ENCODE measurements around the gene IGF2BP2. TPM values are rescaled to one million over a fixed set of nuclear protein-coding genes. Genes with fewer than 3 reads are reported as not detected.

IGF2BP2 gene
- total and polyA plus RNA-seq, 2 donors (not counting 1 experiment from before 2014, with no cell fraction given): 0.01 TPM; not detected in 1

DNA sequence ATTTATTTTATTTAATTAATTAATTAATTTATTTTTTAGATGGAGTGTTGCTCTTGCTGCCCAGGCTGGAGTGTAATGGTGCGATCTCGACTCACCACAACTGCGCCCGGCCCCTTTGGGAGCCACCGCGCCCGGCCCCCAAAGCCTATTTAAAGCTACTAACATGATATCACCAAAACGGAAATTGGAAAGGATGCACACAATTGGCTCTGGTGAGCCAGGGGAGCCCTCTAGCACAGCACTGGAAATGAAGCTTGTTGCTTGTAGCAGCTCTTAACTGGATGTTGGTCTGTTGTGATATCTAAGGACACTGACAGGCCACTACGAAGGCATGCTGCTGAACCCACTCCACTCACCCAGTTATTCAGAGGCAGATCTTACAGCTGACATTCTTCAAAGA is 104.5 kb downstream of the IGF2BP2 start:
- no peak overlapping the region for H3K4me2 ChIP-seq (replicated peaks; ENCODE audit: low read depth, low read length, poor library complexity, severe bottlenecking)
- ATAC-seq (ENCODE audit: low read depth) (no peak), DNase-seq (no peak)
- H3K36me3 ChIP-seq (replicated peaks in 1 of 2; ENCODE audit: control extremely low read depth in 1 of 2, control insufficient read depth in 1 of 2, extremely low read depth in 1 of 2, insufficient read depth in 2 of 2, low read length in 1 of 2): no peaks in the 10 kb centered on the region
- H3K9me3 Mint-ChIP-seq (ENCODE audit: insufficient read depth): no peaks in the 10 kb centered on the region
- no peak overlapping the region for H3K4me3 ChIP-seq (ENCODE audit: control extremely low read depth in 1 of 5, extremely low read depth in 1 of 5, insufficient read depth in 1 of 5, low read depth in 2 of 5, low read length in 4 of 5)
- no peak overlapping the region for H3K4me3 Mint-ChIP-seq
- 94% methylated on average over 8 of the region's 9 CpGs for WGBS (ENCODE audit: insufficient coverage)
- H3K27ac ChIP-seq (ENCODE audit: low read length in 2 of 2): no peak overlapping the region
- no peaks in the 10 kb centered on the region for H3K79me2 ChIP-seq (ENCODE audit: control insufficient read depth, insufficient read depth, low read length)
- no peaks in the 10 kb centered on the region for H3K9me3 ChIP-seq (ENCODE audit: control extremely low read depth in 1 of 3, control insufficient read depth in 2 of 3, insufficient read depth in 1 of 3, low read length in 2 of 3)
- TF ChIP-seq, protein P1, sequence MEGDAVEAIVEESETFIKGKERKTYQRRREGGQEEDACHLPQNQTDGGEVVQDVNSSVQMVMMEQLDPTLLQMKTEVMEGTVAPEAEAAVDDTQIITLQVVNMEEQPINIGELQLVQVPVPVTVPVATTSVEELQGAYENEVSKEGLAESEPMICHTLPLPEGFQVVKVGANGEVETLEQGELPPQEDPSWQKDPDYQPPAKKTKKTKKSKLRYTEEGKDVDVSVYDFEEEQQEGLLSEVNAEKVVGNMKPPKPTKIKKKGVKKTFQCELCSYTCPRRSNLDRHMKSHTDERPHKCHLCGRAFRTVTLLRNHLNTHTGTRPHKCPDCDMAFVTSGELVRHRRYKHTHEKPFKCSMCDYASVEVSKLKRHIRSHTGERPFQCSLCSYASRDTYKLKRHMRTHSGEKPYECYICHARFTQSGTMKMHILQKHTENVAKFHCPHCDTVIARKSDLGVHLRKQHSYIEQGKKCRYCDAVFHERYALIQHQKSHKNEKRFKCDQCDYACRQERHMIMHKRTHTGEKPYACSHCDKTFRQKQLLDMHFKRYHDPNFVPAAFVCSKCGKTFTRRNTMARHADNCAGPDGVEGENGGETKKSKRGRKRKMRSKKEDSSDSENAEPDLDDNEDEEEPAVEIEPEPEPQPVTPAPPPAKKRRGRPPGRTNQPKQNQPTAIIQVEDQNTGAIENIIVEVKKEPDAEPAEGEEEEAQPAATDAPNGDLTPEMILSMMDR (IDR thresholded peaks at IDR 0.05): no peak
- no peak for TF ChIP-seq EZH2 (IDR thresholded peaks at IDR 0.05; ENCODE audit: borderline replicate concordance, insufficient read depth, low read depth, low read length, poor library complexity, severe bottlenecking)
- intact Hi-C loops (cut with micrococcal nuclease): no loop called here
- H4K20me1 ChIP-seq (ENCODE audit: control insufficient read depth, insufficient read depth, low read length, poor library complexity, severe bottlenecking): no peaks in the 10 kb centered on the region
- no peaks in the 10 kb centered on the region for H3K4me1 ChIP-seq (ENCODE audit: control insufficient read depth in 2 of 2, insufficient read depth in 2 of 2, low read length in 2 of 2)
- H2AFZ ChIP-seq (ENCODE audit: insufficient read depth, low read depth, low read length, poor library complexity, severe bottlenecking): no peak overlapping the region
- POLR2A ChIA-PET: no interaction called here
- no peak overlapping the region for H3K27ac Mint-ChIP-seq
- CTCF ChIA-PET: no interaction called here
- H3K27me3 Mint-ChIP-seq: peaks cover 15% of the 10 kb centered on the region
- no peak overlapping the region for H3K9ac ChIP-seq (ENCODE audit: low read length)
- no peaks in the 10 kb centered on the region for H3K27me3 ChIP-seq (replicated peaks in 1 of 4; ENCODE audit: control extremely low read depth in 1 of 4, control insufficient read depth in 3 of 4, insufficient read depth in 4 of 4, low read length in 3 of 4)
- H3K4me1 Mint-ChIP-seq: no peaks in the 10 kb centered on the region

DNA sequence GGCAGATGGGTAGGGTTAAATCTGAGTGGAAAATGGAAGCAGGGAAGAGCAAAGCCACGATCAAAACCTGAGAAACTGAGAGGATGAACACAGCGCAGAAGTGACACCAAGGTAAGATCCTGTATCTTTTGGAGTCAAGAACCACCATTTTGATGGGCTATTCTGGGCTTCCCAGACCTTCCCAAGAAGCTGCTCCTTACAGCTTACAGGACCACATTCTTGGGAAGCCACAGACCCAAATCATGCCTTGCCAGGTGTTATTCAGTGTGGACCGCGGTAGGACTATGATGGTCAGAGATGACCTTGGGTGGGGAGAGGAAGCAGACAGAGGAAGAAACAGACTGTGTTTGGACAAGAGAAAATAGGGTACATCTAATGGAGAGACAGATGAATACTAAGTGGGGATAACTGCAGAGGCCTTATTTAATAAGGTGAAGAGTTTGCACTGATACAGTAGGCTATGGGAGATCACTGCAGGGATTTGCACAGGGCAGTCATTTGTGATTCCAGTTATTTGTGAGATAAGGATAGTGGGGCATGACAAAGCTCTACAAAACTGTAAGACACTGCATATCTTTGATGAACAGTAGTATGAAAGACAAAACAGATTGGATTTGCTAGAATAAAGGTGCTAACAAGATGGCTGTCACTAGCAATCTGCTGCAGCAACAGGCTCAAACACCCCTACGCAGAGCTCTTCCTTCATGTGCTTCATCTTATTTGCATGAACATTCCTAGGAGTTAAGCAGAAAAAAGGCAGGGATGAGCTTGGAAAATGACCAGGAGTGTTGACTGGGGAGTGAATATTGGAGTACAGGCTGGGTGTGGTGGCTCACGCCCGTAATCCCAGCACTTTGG is 105.9 kb downstream of the IGF2BP2 start:
- no peak for ATAC-seq (ENCODE audit: low read depth)
- intact Hi-C loops (cut with micrococcal nuclease): no loop called here
- Histone ChIP-seq H3K4me3 (ENCODE audit: control extremely low read depth in 1 of 5, extremely low read depth in 1 of 5, insufficient read depth in 1 of 5, low read depth in 2 of 5, low read length in 4 of 5) (no peak overlapping the region), H3K9ac (ENCODE audit: low read length) (no peak overlapping the region), H3K27me3 (replicated peaks in 1 of 4; ENCODE audit: control extremely low read depth in 1 of 4, control insufficient read depth in 3 of 4, insufficient read depth in 4 of 4, low read length in 3 of 4) (peaks cover 0 to 3% (median 0%) of the 10 kb centered on the region in 4 experiments), H2AFZ (ENCODE audit: insufficient read depth, low read depth, low read length, poor library complexity, severe bottlenecking) (no peak overlapping the region), H3K4me1 (ENCODE audit: control insufficient read depth in 2 of 2, insufficient read depth in 2 of 2, low read length in 2 of 2) (no peaks in the 10 kb centered on the region), H3K27ac (ENCODE audit: low read length in 2 of 2) (no peak overlapping the region), H4K20me1 (ENCODE audit: control insufficient read depth, insufficient read depth, low read length, poor library complexity, severe bottlenecking) (no peaks in the 10 kb centered on the region), H3K79me2 (ENCODE audit: control insufficient read depth, insufficient read depth, low read length) (no peaks in the 10 kb centered on the region), H3K9me3 (ENCODE audit: control extremely low read depth in 1 of 3, control insufficient read depth in 2 of 3, insufficient read depth in 1 of 3, low read length in 2 of 3) (no peaks in the 10 kb centered on the region), H3K4me2 (replicated peaks; ENCODE audit: low read depth, low read length, poor library complexity, severe bottlenecking) (no peak overlapping the region), H3K36me3 (replicated peaks in 1 of 2; ENCODE audit: control extremely low read depth in 1 of 2, control insufficient read depth in 1 of 2, extremely low read depth in 1 of 2, insufficient read depth in 2 of 2, low read length in 1 of 2) (no peaks in the 10 kb centered on the region)
- Mint-ChIP-seq H3K4me1 (no peaks in the 10 kb centered on the region), H3K27ac (no peak overlapping the region), H3K27me3 (peaks cover 22% of the 10 kb centered on the region), H3K9me3 (ENCODE audit: insufficient read depth) (no peaks in the 10 kb centered on the region), H3K4me3 (no peak overlapping the region)
- POLR2A ChIA-PET: no interaction called here
- WGBS (ENCODE audit: insufficient coverage): 93% methylated on average over 4 of the region's 7 CpGs
- DNase-seq: no peak
- CTCF ChIA-PET: no interaction called here
- no peak for TF ChIP-seq EZH2 (IDR thresholded peaks at IDR 0.05; ENCODE audit: borderline replicate concordance, insufficient read depth, low read depth, low read length, poor library complexity, severe bottlenecking)
- TF ChIP-seq, protein P1 (IDR thresholded peaks at IDR 0.05): no peak
